Neutrophil (primary cell): ENCODE measurements around the gene S100A10.

Experiments used
- H3K27ac ChIP-seq: fragments of 200-600 bp; sonication (generic); 2 replicates; pipeline ENCODE4 v1.5.1; 2016; ENCODE audit warnings: mild to moderate bottlenecking, moderate library complexity
- H3K27me3 ChIP-seq: fragments of 200-600 bp; sonication (generic); 2 replicates; pipeline ENCODE4 v1.6.0; 2016; ENCODE audit warnings: mild to moderate bottlenecking
- H3K36me3 ChIP-seq: fragments of 200-600 bp; sonication (generic); 2 replicates; pipeline ENCODE4 v1.5.1; 2017
- H3K4me1 ChIP-seq, 2 experiments: fragments of 200-600 bp in 1 of 2; sonication (generic) in 1 of 2; 1 replicate in 1 of 2; 2 replicates in 1 of 2; pipeline versions ENCODE4 v1.5.1 to v1.6.1; 2013 to 2016; ENCODE audit warnings: low read depth in 1 of 2, low read length in 1 of 2, mild to moderate bottlenecking in 1 of 2, moderate library complexity in 1 of 2; ENCODE audit not compliant: control insufficient read depth in 1 of 2, insufficient read depth in 1 of 2
- H3K4me3 ChIP-seq, 2 experiments: fragments of 200-600 bp in 1 of 2; sonication (generic) in 1 of 2; 1 replicate in 1 of 2; 2 replicates in 1 of 2; pipeline ENCODE4 v1.5.1; 2013 to 2016; ENCODE audit warnings: low read depth in 1 of 2, low read length in 1 of 2, mild to moderate bottlenecking in 1 of 2, moderate library complexity in 1 of 2
- H3K9me3 ChIP-seq: fragments of 200-600 bp; sonication (generic); 2 replicates; pipeline ENCODE4 v1.5.1; 2016
- TF ChIP-seq, protein P1 (sequence below): fragments of 200-600 bp; sonication (generic); IDR thresholded peaks from 2 replicates; pipeline ENCODE4 v1.5.1; 2016; ENCODE audit warnings: antibody characterized with exemption

S100A10 gene

DNA sequence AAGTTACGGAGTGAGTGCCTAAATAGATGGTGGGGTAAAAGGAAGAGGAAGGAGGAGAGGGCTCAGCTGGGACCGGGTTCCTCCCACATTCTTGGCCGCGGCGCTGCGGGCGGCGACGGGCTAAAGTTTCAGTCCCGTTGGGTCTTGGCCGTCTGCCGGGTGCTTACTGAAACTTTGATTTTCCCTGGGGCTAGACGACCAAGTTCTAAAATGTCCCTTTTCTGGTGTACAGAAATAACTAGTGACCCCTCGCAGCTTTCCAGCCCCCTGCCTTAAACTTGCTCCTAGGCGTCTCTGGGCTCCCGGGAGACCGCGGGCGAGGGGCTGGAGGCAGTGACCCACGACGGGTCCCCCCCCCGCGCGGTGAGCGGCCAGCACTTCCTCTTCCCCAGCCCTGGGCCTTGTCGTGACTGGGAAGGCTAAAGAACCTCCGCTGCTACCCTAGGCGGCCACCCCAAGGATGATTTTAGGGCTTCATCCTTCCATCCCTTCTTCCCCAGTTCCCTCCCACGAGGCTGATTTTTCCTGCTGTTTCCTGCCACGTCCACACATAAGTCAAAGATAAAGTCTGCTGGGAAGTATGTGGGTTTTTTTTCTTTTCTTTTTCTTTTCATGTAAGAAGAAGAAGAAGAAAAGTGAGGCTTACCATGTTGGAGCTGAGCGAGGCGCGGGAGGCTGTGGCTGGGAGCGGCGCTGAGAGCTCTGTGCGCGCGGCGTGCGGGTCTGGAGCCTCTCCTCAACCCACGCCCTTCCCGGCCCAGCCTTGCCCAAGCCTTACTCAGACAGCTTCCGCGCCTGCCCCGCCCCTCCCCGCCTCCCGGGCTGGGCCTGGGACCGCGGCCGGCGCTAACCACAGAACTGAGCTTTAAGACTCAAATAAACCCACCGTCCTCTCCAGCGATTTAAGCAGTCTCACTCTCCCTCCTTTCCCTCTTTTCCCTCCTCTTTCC lies 42.9 kb upstream of the S100A10 start, which contains the start of gene S100A11:
TSS of gene S100A11 (minus strand) at position 738 of the 950 bp plus-strand sequence. CDS start at position 649, 89 bp downstream.
- H3K9me3 ChIP-seq = peaks cover 5% of the 10 kb centered on the region
- TF ChIP-seq, protein P1, sequence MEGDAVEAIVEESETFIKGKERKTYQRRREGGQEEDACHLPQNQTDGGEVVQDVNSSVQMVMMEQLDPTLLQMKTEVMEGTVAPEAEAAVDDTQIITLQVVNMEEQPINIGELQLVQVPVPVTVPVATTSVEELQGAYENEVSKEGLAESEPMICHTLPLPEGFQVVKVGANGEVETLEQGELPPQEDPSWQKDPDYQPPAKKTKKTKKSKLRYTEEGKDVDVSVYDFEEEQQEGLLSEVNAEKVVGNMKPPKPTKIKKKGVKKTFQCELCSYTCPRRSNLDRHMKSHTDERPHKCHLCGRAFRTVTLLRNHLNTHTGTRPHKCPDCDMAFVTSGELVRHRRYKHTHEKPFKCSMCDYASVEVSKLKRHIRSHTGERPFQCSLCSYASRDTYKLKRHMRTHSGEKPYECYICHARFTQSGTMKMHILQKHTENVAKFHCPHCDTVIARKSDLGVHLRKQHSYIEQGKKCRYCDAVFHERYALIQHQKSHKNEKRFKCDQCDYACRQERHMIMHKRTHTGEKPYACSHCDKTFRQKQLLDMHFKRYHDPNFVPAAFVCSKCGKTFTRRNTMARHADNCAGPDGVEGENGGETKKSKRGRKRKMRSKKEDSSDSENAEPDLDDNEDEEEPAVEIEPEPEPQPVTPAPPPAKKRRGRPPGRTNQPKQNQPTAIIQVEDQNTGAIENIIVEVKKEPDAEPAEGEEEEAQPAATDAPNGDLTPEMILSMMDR = peak; percentile 13
- peak within 1 kb of the TSS; percentile 89 to 96 for H3K4me3 ChIP-seq
- H3K4me1 ChIP-seq = peaks cover 71 to 87% of the 10 kb centered on the region in 2 experiments
- H3K27me3 ChIP-seq = no peaks in the 10 kb centered on the region
- H3K36me3 ChIP-seq = peaks cover 39% of the 10 kb centered on the region
- H3K27ac ChIP-seq = peak within 1 kb of the TSS; percentile 98

- peaks cover 64 to 81% of the 10 kb centered on the region in 2 experiments for H3K4me1 ChIP-seq
- H3K4me3 ChIP-seq = peak overlapping the region; percentile 89 to 96
- TF ChIP-seq, protein P1 = no peak
- peaks cover 5% of the 10 kb centered on the region for H3K9me3 ChIP-seq
- H3K27ac ChIP-seq = peak overlapping the region; percentile 98
- no peaks in the 10 kb centered on the region for H3K27me3 ChIP-seq
- peaks cover 47% of the 10 kb centered on the region for H3K36me3 ChIP-seq
These were observed 42.0 kb upstream of the S100A10 start for GRCh38 chr1:152035539-152036266.

DNA sequence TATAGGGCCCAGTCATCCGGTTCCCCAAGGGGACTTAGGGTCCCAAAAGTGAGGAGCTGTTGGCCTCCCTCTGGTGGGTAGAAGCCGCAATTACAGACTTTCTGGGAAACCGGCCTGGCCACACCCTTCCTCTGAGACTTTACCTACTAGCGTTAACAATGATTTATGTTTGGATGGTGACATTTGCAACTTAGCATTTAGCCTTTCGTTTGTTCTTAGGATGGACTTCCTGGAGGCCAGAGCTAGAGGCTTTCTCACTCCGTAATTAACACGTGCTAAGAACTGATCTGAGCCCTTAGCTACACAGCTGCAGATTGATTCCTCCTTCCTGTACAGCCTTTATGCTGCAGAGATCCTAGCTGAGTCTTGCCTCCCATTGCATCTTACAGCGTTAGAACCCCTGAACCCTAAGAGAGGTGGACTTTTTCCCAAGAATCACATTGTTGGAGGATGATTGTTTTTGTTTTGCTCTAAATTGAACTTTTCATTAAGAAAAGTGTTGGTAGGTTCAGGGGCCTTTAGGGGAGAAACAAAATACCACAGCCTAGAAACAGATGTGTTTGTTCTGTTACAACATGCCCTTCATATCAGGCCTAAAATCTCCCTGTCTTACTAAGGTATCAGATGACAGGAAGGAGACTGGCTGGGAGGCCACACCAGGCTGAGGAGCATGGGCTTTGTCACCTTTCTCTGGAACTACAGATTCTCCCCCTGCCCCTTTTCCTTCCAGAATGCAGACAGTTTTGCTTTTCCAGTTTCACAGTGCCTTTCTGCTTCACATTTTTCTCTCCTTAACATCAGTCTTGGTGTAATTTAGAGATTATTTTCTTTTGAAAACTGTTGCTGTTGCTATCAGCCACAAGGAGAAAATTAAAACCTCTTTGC lies 41.2 kb upstream of the S100A10 start:
- TF ChIP-seq, protein P1 = peak; percentile 80
- Histone ChIP-seq H3K9me3 (peaks cover 5% of the 10 kb centered on the region), H3K4me1 (peaks cover 64 to 80% of the 10 kb centered on the region in 2 experiments), H3K27me3 (no peaks in the 10 kb centered on the region), H3K4me3 (peak overlapping the region; percentile 89 to 96), H3K36me3 (peaks cover 55% of the 10 kb centered on the region), H3K27ac (peak overlapping the region; percentile 98)

DNA sequence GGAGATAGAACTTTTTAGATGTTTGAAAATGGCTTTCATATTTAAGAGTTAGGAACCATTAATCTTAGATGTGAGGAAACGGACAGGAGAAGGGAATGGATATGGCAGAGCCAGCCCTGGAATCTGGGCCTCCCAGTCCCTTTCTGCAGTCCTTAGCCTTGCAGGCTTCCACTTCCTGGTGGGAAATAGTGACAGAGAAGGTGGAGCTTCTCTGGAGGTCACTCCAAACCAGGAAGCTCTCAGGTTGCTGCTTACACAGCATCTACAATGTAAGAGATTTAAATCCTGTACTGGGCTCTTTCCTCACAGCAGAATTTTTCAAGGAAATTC lies 40.6 kb upstream of the S100A10 start:
- Histone ChIP-seq H3K36me3 (peaks cover 58% of the 10 kb centered on the region), H3K4me3 (peak overlapping the region; percentile 89 to 96), H3K4me1 (peaks cover 64 to 80% of the 10 kb centered on the region in 2 experiments), H3K9me3 (peaks cover 5% of the 10 kb centered on the region), H3K27me3 (no peaks in the 10 kb centered on the region), H3K27ac (peak overlapping the region; percentile 98)
- TF ChIP-seq, protein P1 = no peak

DNA sequence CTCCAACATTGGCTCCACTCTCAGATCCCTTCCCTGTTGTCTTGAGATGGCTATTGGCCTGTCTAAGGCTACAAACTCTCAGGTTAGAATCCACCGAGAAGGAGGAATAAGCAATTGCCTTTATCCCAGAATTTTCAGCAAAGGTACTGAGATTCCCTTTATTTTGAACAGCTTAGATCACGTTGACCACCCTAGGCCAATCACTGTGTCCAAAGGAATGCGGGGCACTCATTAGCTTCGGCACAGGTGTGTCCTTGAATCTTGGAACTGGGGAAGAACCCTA lies 36.2 kb upstream of the S100A10 start:
- H3K27ac ChIP-seq = peak overlapping the region; percentile 98
- no peaks in the 10 kb centered on the region for H3K27me3 ChIP-seq
- peaks cover 48 to 51% of the 10 kb centered on the region in 2 experiments for H3K4me1 ChIP-seq
- H3K4me3 ChIP-seq = no peak overlapping the region
- H3K9me3 ChIP-seq = peaks cover 5% of the 10 kb centered on the region
- peaks cover 58% of the 10 kb centered on the region for H3K36me3 ChIP-seq
- TF ChIP-seq, protein P1 = no peak
